ENCODE measurements around the gene MOBP.

MOBP gene

GRCh38 chr3:39478226-39478625, 10.7 kb downstream of the MOBP start:
- Mint-ChIP-seq H3K27ac (no peak overlapping the region), H3K4me1 (no peaks in the 10 kb centered on the region), H3K27me3 (ENCODE audit: low read depth) (peaks cover 3% of the 10 kb centered on the region), H3K36me3 (ENCODE audit: low read depth) (no peaks in the 10 kb centered on the region), H3K9me3 (peaks cover 4% of the 10 kb centered on the region), H3K4me3 (no peak overlapping the region)
- no peak for TF ChIP-seq CTCF (IDR thresholded peaks at IDR 0.05; ENCODE audit: unreplicated experiment in 3 of 3)

DNA sequence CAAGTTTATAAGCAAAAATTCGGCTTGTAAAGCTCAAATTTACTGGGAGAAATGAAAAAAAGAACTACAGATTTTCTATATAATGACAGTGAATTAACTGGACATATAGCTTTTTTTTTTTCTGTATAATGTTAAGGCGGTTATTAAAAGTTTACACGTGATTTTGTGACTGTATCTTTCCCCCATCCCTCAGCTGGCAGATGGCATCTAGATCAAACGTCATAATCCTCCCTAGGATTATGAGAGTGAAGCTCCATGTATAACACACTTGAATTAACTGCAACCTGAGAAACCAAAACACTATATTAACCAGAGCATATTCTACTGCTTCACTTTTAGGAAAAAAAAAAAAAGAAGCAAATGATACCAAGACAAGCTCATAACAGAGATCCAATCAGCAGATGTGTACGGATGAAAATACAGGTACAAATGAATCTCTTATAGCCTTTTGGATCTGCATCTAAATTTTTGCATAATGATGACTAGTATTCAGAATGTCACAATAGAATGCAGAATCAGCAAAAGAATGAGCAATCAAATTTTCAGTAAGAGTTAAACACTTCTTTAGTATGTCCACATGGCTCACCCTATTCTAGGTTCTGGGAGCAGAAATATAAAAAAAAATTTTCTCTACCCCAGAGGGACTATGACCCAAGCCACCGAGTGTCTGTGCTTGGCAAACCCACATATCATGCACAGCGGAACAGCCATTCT, 12.4 kb downstream of the MOBP start:
- peaks cover 4% of the 10 kb centered on the region for H3K9me3 Mint-ChIP-seq
- H3K4me3 Mint-ChIP-seq, result no peak overlapping the region
- TF ChIP-seq CTCF (IDR thresholded peaks at IDR 0.05; ENCODE audit: unreplicated experiment in 3 of 3), result no peak
- no peaks in the 10 kb centered on the region for H3K27me3 Mint-ChIP-seq (ENCODE audit: low read depth)
- H3K36me3 Mint-ChIP-seq (ENCODE audit: low read depth), result no peaks in the 10 kb centered on the region
- H3K27ac Mint-ChIP-seq, result no peak overlapping the region
- no peaks in the 10 kb centered on the region for H3K4me1 Mint-ChIP-seq

DNA sequence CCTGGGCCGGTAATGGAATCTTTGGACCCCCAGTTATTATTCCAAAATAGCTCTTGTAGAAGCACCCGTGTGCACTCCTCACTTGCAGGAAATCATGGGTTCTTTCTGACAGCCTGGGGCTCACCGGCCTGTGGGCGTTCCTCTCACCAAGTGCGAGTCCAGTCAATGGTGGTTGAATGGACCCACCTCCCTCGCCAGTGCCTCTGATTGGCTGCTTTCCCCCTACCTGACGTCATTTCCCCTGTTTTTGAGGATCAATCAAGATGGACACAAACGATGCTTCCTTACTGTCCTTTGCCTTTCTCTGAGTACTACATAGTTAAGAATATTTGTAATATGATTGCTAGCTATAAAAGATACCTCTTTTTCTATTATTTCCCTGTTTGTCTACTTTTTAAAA, 18.1 kb downstream of the MOBP start:
- TF ChIP-seq CTCF (IDR thresholded peaks at IDR 0.05; ENCODE audit: unreplicated experiment in 3 of 3), result no peak
- H3K4me1 Mint-ChIP-seq, result no peaks in the 10 kb centered on the region
- peaks cover 10% of the 10 kb centered on the region for H3K9me3 Mint-ChIP-seq
- no peak overlapping the region for H3K27ac Mint-ChIP-seq
- peaks cover 13% of the 10 kb centered on the region for H3K27me3 Mint-ChIP-seq (ENCODE audit: low read depth)
- H3K36me3 Mint-ChIP-seq (ENCODE audit: low read depth), result no peaks in the 10 kb centered on the region
- H3K4me3 Mint-ChIP-seq, result no peak overlapping the region

- H3K27me3 Mint-ChIP-seq (ENCODE audit: low read depth), result peaks cover 15% of the 10 kb centered on the region
- no peak for TF ChIP-seq CTCF (IDR thresholded peaks at IDR 0.05; ENCODE audit: unreplicated experiment in 3 of 3)
- peaks cover 5% of the 10 kb centered on the region for H3K4me1 Mint-ChIP-seq
- no peak overlapping the region for H3K4me3 Mint-ChIP-seq
- no peak overlapping the region for H3K27ac Mint-ChIP-seq
- H3K9me3 Mint-ChIP-seq, result peaks cover 10% of the 10 kb centered on the region
- H3K36me3 Mint-ChIP-seq (ENCODE audit: low read depth), result no peaks in the 10 kb centered on the region
Measured at GRCh38 chr3:39491014-39491413, 23.5 kb downstream of the MOBP start.

DNA sequence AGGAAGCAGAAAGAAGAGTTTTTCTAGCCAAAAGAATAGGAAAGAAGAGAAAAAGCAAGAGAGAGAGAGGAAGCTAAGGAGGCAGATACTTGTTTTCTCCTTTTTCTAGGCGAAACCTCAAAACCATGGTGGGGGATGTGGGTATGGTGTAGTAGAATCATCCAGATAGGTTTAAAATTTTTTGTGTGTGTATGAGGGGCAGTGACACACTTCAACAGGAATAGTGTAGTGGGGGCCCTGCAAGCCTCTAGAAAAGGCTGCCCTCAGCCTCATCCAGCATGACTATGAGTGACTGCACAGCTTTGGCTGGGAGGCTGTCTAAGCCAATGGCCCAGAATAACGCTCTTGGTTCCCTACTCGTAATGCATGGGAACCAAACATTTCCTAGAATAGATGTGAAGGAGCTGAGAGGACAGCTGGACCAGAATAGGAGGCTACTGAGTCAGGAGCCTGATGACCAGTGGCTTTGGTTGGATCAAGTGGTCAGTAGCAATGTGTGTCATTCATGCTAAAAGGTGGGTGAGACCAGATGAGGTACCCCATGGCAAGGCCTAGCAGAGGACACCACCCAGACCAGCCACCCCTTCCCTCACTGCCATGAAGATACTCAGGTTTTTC, 24.4 kb downstream of the MOBP start:
- Mint-ChIP-seq H3K4me3 (no peak overlapping the region), H3K9me3 (peaks cover 10% of the 10 kb centered on the region), H3K36me3 (ENCODE audit: low read depth) (no peaks in the 10 kb centered on the region), H3K4me1 (peaks cover 5% of the 10 kb centered on the region), H3K27ac (no peak overlapping the region), H3K27me3 (ENCODE audit: low read depth) (peaks cover 15% of the 10 kb centered on the region)
- TF ChIP-seq CTCF (IDR thresholded peaks at IDR 0.05; ENCODE audit: unreplicated experiment in 3 of 3), result no peak

GRCh38 chr3:39494781-39495180, 27.3 kb downstream of the MOBP start:
- H3K4me1 Mint-ChIP-seq, result peaks cover 5% of the 10 kb centered on the region
- H3K27me3 Mint-ChIP-seq (ENCODE audit: low read depth), result peaks cover 14% of the 10 kb centered on the region
- H3K4me3 Mint-ChIP-seq, result no peak overlapping the region
- no peaks in the 10 kb centered on the region for H3K9me3 Mint-ChIP-seq
- H3K36me3 Mint-ChIP-seq (ENCODE audit: low read depth), result no peaks in the 10 kb centered on the region
- TF ChIP-seq CTCF (IDR thresholded peaks at IDR 0.05; ENCODE audit: unreplicated experiment in 3 of 3), result no peak
- H3K27ac Mint-ChIP-seq, result no peak overlapping the region

Data from nephron (organoid).